Effector memory CD4-positive, alpha-beta T cell (primary cell): ENCODE measurements around the gene SPTB.

ENCODE experiments used
- DNase-seq, 3 donors: peaks; one replicate each; pipeline ENCODE4 v3.0.0-alpha.2; 2020
- H3K27ac ChIP-seq: 2 replicates; pipeline ENCODE4 v1.7.0; 2013; ENCODE audit warnings: mild to moderate bottlenecking, low read length, moderate library complexity; ENCODE audit not compliant: insufficient read depth, poor library complexity, severe bottlenecking
- H3K27me3 ChIP-seq: replicated peaks from 2 replicates; pipeline ENCODE4 v1.7.0; 2013; ENCODE audit warnings: mild to moderate bottlenecking, low read length; ENCODE audit not compliant: insufficient read depth, control insufficient read depth, poor library complexity, severe bottlenecking
- H3K36me3 ChIP-seq: 2 replicates; pipeline ENCODE4 v1.7.0; 2013; ENCODE audit warnings: mild to moderate bottlenecking, low read length, moderate library complexity; ENCODE audit not compliant: control insufficient read depth, insufficient read depth
- H3K4me1 ChIP-seq: 2 replicates; pipeline ENCODE4 v1.7.0; 2013; ENCODE audit warnings: low read length, mild to moderate bottlenecking; ENCODE audit not compliant: control insufficient read depth, insufficient read depth, poor library complexity, severe bottlenecking
- H3K4me3 ChIP-seq: 2 replicates; pipeline ENCODE4 v1.7.0; 2013; ENCODE audit warnings: low read length, low read depth, mild to moderate bottlenecking; ENCODE audit not compliant: insufficient read depth, poor library complexity, severe bottlenecking
- H3K9me3 ChIP-seq: 2 replicates; pipeline ENCODE4 v1.7.0; 2013; ENCODE audit warnings: mild to moderate bottlenecking, low read length, moderate library complexity; ENCODE audit not compliant: control insufficient read depth

Gene SPTB

DNA sequence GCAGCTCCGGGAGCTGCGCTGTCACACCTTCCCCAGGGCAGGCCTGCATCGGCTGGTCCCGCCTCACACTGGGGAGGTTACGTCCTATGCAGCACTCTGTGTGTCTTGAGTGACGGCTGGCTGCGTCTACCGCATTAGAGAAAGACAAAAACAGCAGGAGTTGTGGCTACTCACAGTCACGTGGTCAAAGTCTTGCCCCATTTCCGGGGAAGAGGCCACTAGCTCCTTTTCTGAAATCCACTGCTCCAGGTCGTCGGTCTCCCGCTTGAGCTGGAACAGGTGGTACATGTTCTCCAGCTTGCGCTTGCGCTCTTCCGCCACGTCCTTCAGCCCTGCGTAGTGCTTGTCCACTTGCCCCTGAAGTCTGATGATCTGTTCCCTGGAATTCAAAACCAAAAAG is 106.7 kb downstream of the SPTB start:
- Histone ChIP-seq H3K27me3 (no peaks in the 10 kb centered on the region), H3K4me1 (peaks cover 16% of the 10 kb centered on the region), H3K36me3 (no peaks in the 10 kb centered on the region), H3K27ac (no peak overlapping the region), H3K4me3 (no peak overlapping the region), H3K9me3 (no peaks in the 10 kb centered on the region)
- DNase-seq: no peak

- DNase-seq: no peak
- no peak overlapping the region for H3K27ac ChIP-seq
- no peaks in the 10 kb centered on the region for H3K27me3 ChIP-seq
- H3K4me1 ChIP-seq: peaks cover 16% of the 10 kb centered on the region
- no peaks in the 10 kb centered on the region for H3K36me3 ChIP-seq
- H3K9me3 ChIP-seq: no peaks in the 10 kb centered on the region
- no peak overlapping the region for H3K4me3 ChIP-seq
Measured at GRCh38 chr14:64772397-64772950, 107.2 kb downstream of the SPTB start.

DNA sequence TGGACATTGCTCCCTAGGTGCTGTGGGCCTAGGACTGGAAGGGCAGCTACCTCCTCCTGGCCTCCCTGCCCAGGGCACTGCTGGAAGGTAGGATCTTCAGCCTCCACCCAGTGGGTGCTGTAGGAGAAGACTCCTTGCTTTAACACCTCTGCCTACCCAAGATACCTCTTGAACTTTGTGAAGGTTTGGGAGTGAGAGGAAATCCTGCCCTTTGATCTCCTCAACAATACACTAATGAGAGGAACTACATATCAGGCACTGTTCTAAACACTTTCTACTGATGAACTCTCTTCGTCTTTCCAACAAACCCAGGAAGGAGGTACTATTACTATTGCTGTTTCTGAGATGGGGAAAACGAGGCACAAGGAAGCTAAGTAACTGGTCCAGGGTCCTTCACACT is 108.5 kb downstream of the SPTB start:
- H3K27ac ChIP-seq: no peak overlapping the region
- no peaks in the 10 kb centered on the region for H3K27me3 ChIP-seq
- DNase-seq: no peak

DNA sequence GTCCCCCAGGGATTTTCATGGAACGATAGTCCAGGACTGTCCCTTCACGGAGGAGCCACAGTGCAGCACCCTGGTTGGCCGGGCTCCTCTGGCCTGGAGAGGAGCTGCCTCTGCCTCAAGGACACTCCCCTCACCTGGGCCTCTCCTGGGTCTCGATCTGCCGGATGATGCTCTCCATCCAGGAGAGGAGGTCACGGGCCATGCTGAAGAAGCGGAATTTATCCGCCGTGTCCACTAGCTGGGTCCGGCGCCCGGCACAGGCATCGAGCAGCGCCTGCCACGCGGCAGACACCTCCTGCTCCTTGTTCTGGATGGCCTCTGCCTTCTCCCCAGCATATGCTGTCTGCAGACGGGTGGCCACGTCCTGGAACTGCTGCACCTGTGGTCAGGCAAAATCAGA is 109.0 kb downstream of the SPTB start:
- no peak for DNase-seq
- H3K4me1 ChIP-seq: peaks cover 16% of the 10 kb centered on the region
- no peak overlapping the region for H3K4me3 ChIP-seq
- H3K27ac ChIP-seq: no peak overlapping the region
- no peaks in the 10 kb centered on the region for H3K36me3 ChIP-seq
- H3K27me3 ChIP-seq: no peaks in the 10 kb centered on the region
- H3K9me3 ChIP-seq: no peaks in the 10 kb centered on the region

More for the DNA sequence above, 108.5 kb downstream of the SPTB start:
- no peaks in the 10 kb centered on the region for H3K9me3 ChIP-seq
- H3K36me3 ChIP-seq: no peaks in the 10 kb centered on the region
- H3K4me1 ChIP-seq: peaks cover 16% of the 10 kb centered on the region
- no peak overlapping the region for H3K4me3 ChIP-seq

- no peak overlapping the region for H3K4me3 ChIP-seq
Measured at GRCh38 chr14:64769096-64770020, 110.3 kb downstream of the SPTB start.

GRCh38 chr14:64768401-64769095 is 111.2 kb downstream of the SPTB start:
- no peak for DNase-seq
- no peaks in the 10 kb centered on the region for H3K36me3 ChIP-seq
- H3K27me3 ChIP-seq: no peaks in the 10 kb centered on the region
- H3K9me3 ChIP-seq: no peaks in the 10 kb centered on the region
- H3K4me3 ChIP-seq: no peak overlapping the region
- no peak overlapping the region for H3K27ac ChIP-seq
- H3K4me1 ChIP-seq: peaks cover 28% of the 10 kb centered on the region

More at GRCh38 chr14:64769096-64770020, 110.3 kb downstream of the SPTB start:
- Histone ChIP-seq H3K4me1 (peaks cover 20% of the 10 kb centered on the region), H3K9me3 (no peaks in the 10 kb centered on the region), H3K27ac (no peak overlapping the region), H3K27me3 (no peaks in the 10 kb centered on the region), H3K36me3 (no peaks in the 10 kb centered on the region)
- DNase-seq: no peak

DNA sequence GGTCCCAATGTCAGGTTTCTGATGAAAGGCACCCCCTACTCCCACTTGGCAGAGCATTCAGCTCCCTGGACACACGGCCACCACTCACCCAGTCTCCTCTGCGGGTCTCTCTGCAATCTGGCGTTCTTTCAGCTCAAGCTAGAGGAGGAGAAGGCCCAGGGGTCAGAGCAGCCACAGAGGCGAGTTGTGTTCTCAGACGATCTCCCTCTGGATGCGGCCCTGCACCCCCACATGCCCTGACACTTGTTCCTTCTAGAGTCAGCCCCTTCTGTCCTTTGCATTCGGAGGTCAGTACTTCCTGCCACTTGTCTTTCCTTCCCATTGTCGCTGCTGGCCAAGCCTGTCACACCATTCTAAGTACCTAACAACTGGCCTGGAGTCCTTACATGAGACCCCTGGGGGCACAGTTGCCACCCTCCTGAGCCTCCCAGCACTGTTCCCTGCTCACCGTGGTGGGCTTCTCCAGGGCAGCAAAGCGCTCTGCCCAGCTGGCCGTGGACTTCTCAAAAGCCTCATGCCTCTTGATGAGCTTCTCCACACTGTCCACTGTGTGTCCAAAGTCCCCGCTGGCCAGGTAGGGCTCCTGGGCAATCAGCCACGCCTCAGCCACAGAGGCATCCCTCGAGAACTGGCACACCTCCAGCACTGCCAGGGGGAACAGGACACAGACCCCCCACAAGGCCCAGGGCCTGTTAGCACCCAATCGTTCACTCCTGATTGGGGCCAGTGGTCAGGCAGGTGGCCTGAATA is 112.3 kb downstream of the SPTB start:
- H3K4me3 ChIP-seq: no peak overlapping the region
- H3K9me3 ChIP-seq: no peaks in the 10 kb centered on the region
- H3K4me1 ChIP-seq: peaks cover 40% of the 10 kb centered on the region
- no peaks in the 10 kb centered on the region for H3K36me3 ChIP-seq
- no peak overlapping the region for H3K27ac ChIP-seq
- no peak for DNase-seq
- no peaks in the 10 kb centered on the region for H3K27me3 ChIP-seq

- no peak for DNase-seq
- H3K36me3 ChIP-seq: no peaks in the 10 kb centered on the region
- H3K4me3 ChIP-seq: no peak overlapping the region
- H3K27ac ChIP-seq: no peak overlapping the region
- H3K4me1 ChIP-seq: peaks cover 43% of the 10 kb centered on the region
- H3K27me3 ChIP-seq: no peaks in the 10 kb centered on the region
- no peaks in the 10 kb centered on the region for H3K9me3 ChIP-seq
Measured at GRCh38 chr14:64766430-64767151, 113.1 kb downstream of the SPTB start.

GRCh38 chr14:64765740-64766302 is 113.9 kb downstream of the SPTB start:
- H3K4me3 ChIP-seq: no peak overlapping the region
- no peak for DNase-seq
- H3K9me3 ChIP-seq: no peaks in the 10 kb centered on the region
- H3K27me3 ChIP-seq: no peaks in the 10 kb centered on the region
- H3K27ac ChIP-seq: no peak overlapping the region
- no peaks in the 10 kb centered on the region for H3K36me3 ChIP-seq
- peaks cover 39% of the 10 kb centered on the region for H3K4me1 ChIP-seq
